MM.1S (cell line): ENCODE data around the gene USP11.
"Not testable (repeated sequence)": the region's sequence is repeated elsewhere in the genome, so short reads cannot be mapped to it uniquely, and the experiment has no call there.

Experiments used
- DNase-seq: peaks from one replicate; pipeline ENCODE4 v3.0.0-alpha.2; 2015
- H2AFZ ChIP-seq: fragments of 300-600 bp; sonication (generic); 2 replicates; pipeline ENCODE4 v1.6.0; 2016; ENCODE audit warnings: antibody characterized with exemption, low read length
- H3F3A ChIP-seq: fragments of 300-600 bp; sonication (generic); 2 replicates; pipeline ENCODE4 v1.6.1; 2016; ENCODE audit warnings: mild to moderate bottlenecking, antibody characterized with exemption, low read length, moderate library complexity, mixed read lengths; ENCODE audit not compliant: insufficient read depth
- H3K27ac ChIP-seq: fragments of 300-600 bp; sonication (generic); 2 replicates; pipeline ENCODE4 v1.5.1; 2016; ENCODE audit warnings: mild to moderate bottlenecking, low read length
- H3K27me3 ChIP-seq: fragments of 300-600 bp; sonication (generic); replicated peaks from 2 replicates; pipeline ENCODE4 v1.6.0; 2016; ENCODE audit warnings: low read length; ENCODE audit not compliant: insufficient read depth
- H3K36me3 ChIP-seq: fragments of 300-600 bp; sonication (generic); replicated peaks from 2 replicates; pipeline ENCODE4 v1.6.1; 2016; ENCODE audit warnings: mild to moderate bottlenecking, low read length, mixed read lengths; ENCODE audit not compliant: insufficient read depth
- H3K4me1 ChIP-seq: fragments of 300-600 bp; sonication (generic); 2 replicates; pipeline ENCODE4 v1.6.1; 2016; ENCODE audit warnings: low read length, mixed read lengths
- H3K4me2 ChIP-seq: fragments of 300-600 bp; sonication (generic); 2 replicates; pipeline ENCODE4 v1.6.0; 2016; ENCODE audit warnings: low read depth, low read length
- H3K4me3 ChIP-seq: fragments of 300-600 bp; sonication (generic); 2 replicates; pipeline ENCODE4 v1.5.1; 2016; ENCODE audit warnings: low read length, mixed read lengths
- H3K79me2 ChIP-seq: fragments of 300-600 bp; sonication (generic); 2 replicates; pipeline ENCODE4 v1.6.1; 2016; ENCODE audit warnings: mixed run types, low read length, mixed read lengths
- H3K9ac ChIP-seq: fragments of 300-600 bp; sonication (generic); 2 replicates; pipeline ENCODE4 v1.6.1; 2016; ENCODE audit warnings: low read length, mixed read lengths
- H3K9me2 ChIP-seq: fragments of 300-600 bp; sonication (generic); replicated peaks from 2 replicates; pipeline ENCODE4 v1.6.1; 2016; ENCODE audit warnings: mild to moderate bottlenecking, low read length, mixed read lengths; ENCODE audit not compliant: insufficient read depth
- H3K9me3 ChIP-seq: fragments of 300-600 bp; sonication (generic); replicated peaks from 2 replicates; pipeline ENCODE4 v1.6.1; 2016; ENCODE audit warnings: mild to moderate bottlenecking, low read length, mixed read lengths; ENCODE audit not compliant: insufficient read depth
- H4K20me1 ChIP-seq: fragments of 300-600 bp; sonication (generic); 2 replicates; pipeline ENCODE4 v1.6.1; 2016; ENCODE audit warnings: mild to moderate bottlenecking, low read length, moderate library complexity, mixed read lengths; ENCODE audit not compliant: insufficient read depth
- CTCF ChIP-seq: fragments of 300-600 bp; sonication (generic); IDR thresholded peaks from 2 replicates; pipeline ENCODE4 v1.5.1; 2016; ENCODE audit warnings: antibody characterized with exemption, low read length, mixed read lengths
- EZH2 ChIP-seq: fragments of 300-600 bp; sonication (generic); optimal IDR thresholded peaks from 2 replicates; pipeline ENCODE3; 2017; ENCODE audit warnings: low read depth, mild to moderate bottlenecking, antibody characterized with exemption, low read length, mixed read lengths
- EZH2phosphoT487 ChIP-seq: fragments of 300-600 bp; sonication (generic); IDR thresholded peaks from 2 replicates; pipeline ENCODE4 v1.6.1; 2018; ENCODE audit warnings: antibody characterized with exemption, low read length

USP11 gene

GRCh38 chrX:47283015-47283771, 50.4 kb downstream of the USP11 start:
- H3F3A ChIP-seq = no peaks in the 10 kb centered on the region
- H2AFZ ChIP-seq = no peak overlapping the region
- TF ChIP-seq EZH2 (no peak), CTCF (no peak), EZH2phosphoT487 (no peak)
- H3K4me3 ChIP-seq = no peak overlapping the region
- no peak overlapping the region for H3K4me2 ChIP-seq
- H4K20me1 ChIP-seq = no peaks in the 10 kb centered on the region
- no peak overlapping the region for H3K9ac ChIP-seq
- H3K27me3 ChIP-seq = no peaks in the 10 kb centered on the region
- no peaks in the 10 kb centered on the region for H3K9me2 ChIP-seq
- H3K9me3 ChIP-seq = no peaks in the 10 kb centered on the region
- no peaks in the 10 kb centered on the region for H3K79me2 ChIP-seq
- DNase-seq = no peak
- H3K36me3 ChIP-seq = no peaks in the 10 kb centered on the region
- no peaks in the 10 kb centered on the region for H3K4me1 ChIP-seq
- H3K27ac ChIP-seq = no peak overlapping the region

GRCh38 chrX:47284616-47285015, 51.8 kb downstream of the USP11 start:
- not testable (repeated sequence) for H3K9ac ChIP-seq, H3K4me1 ChIP-seq, H3F3A ChIP-seq, DNase-seq, H4K20me1 ChIP-seq, H3K27ac ChIP-seq, H3K4me3 ChIP-seq, H3K36me3 ChIP-seq, H3K4me2 ChIP-seq, H3K9me3 ChIP-seq, H3K79me2 ChIP-seq, H2AFZ ChIP-seq, H3K27me3 ChIP-seq, H3K9me2 ChIP-seq

- Histone ChIP-seq H3K27me3 (no peaks in the 10 kb centered on the region), H3K79me2 (no peaks in the 10 kb centered on the region), H3K4me2 (no peak overlapping the region), H2AFZ (no peak overlapping the region), H3K4me3 (no peak overlapping the region), H3K4me1 (no peaks in the 10 kb centered on the region), H3K9me2 (no peaks in the 10 kb centered on the region), H3K36me3 (no peaks in the 10 kb centered on the region), H4K20me1 (no peaks in the 10 kb centered on the region), H3K27ac (no peak overlapping the region), H3F3A (no peaks in the 10 kb centered on the region), H3K9me3 (no peaks in the 10 kb centered on the region), H3K9ac (no peak overlapping the region)
- TF ChIP-seq CTCF (no peak), EZH2phosphoT487 (no peak)
- no peak for DNase-seq
Observed at GRCh38 chrX:47285836-47286320, 53.1 kb downstream of the USP11 start.

- Histone ChIP-seq H3K36me3 (no peaks in the 10 kb centered on the region), H3K4me3 (no peak overlapping the region), H3K9me2 (no peaks in the 10 kb centered on the region), H4K20me1 (no peaks in the 10 kb centered on the region), H3K9me3 (no peaks in the 10 kb centered on the region), H3K4me1 (no peaks in the 10 kb centered on the region), H3F3A (no peaks in the 10 kb centered on the region), H3K27me3 (no peaks in the 10 kb centered on the region), H2AFZ (no peak overlapping the region), H3K4me2 (no peak overlapping the region), H3K79me2 (no peaks in the 10 kb centered on the region), H3K27ac (no peak overlapping the region), H3K9ac (no peak overlapping the region)
- TF ChIP-seq EZH2phosphoT487 (no peak), CTCF (no peak), EZH2 (no peak)
- DNase-seq = no peak
Observed at GRCh38 chrX:47293106-47293505, 60.3 kb downstream of the USP11 start.
